HEK293T (cell line): ENCODE results near the gene PLBD2.

ENCODE experiments used
- CTCF ChIA-PET: fragments of 350-600 bp; formaldehyde crosslinking; extraction: SDS; loops from one replicate; lab custom pipeline; 2021; ENCODE audit warnings: antibody characterized with exemption, inconsistent platforms; lab: Yijun Ruan, JAX
- POLR2A ChIA-PET: fragments of 350-600 bp; formaldehyde crosslinking; extraction: SDS; loops from one replicate; lab custom pipeline; 2020; ENCODE audit warnings: antibody characterized with exemption, inconsistent platforms; lab: Yijun Ruan, JAX
- DNase-seq: peaks from one replicate; pipeline ENCODE4 v3.0.0; 2012; ENCODE audit warnings: mixed read lengths; ENCODE audit errors: extremely low spot score
- ARNT ChIP-seq: fragments of 450-650 bp; IDR thresholded peaks from 2 replicates; pipeline ENCODE4 v1.6.1; 2017; ENCODE audit warnings: mild to moderate bottlenecking
- BHLHE40 ChIP-seq: fragments of 450-650 bp; IDR thresholded peaks from 2 replicates; pipeline ENCODE4 v1.6.1; 2016; ENCODE audit warnings: mild to moderate bottlenecking, moderate library complexity, borderline replicate concordance
- CTBP1 ChIP-seq: fragments of 450-650 bp; IDR thresholded peaks from 2 replicates; pipeline ENCODE4 v1.6.1; 2016; ENCODE audit warnings: borderline replicate concordance
- ELF4 ChIP-seq: fragments of 450-650 bp; IDR thresholded peaks from 2 replicates; pipeline ENCODE4 v1.6.1; 2017; ENCODE audit warnings: antibody characterized with exemption
- FOXA1 ChIP-seq: fragments of 450-650 bp; IDR thresholded peaks from 2 replicates; pipeline ENCODE4 v1.6.1; 2016; ENCODE audit warnings: mild to moderate bottlenecking
- FOXK2 ChIP-seq: fragments of 450-650 bp; IDR thresholded peaks from 2 replicates; pipeline ENCODE4 v1.6.1; 2016; ENCODE audit warnings: mild to moderate bottlenecking
- FOXM1 ChIP-seq: fragments of 450-650 bp; IDR thresholded peaks from 2 replicates; pipeline ENCODE4 v1.6.1; 2017; ENCODE audit warnings: mild to moderate bottlenecking, borderline replicate concordance
- HDGF ChIP-seq: fragments of 450-650 bp; IDR thresholded peaks from 2 replicates; pipeline ENCODE4 v1.6.1; 2017; ENCODE audit warnings: antibody characterized with exemption, borderline replicate concordance
- L3MBTL2 ChIP-seq: fragments of 450-650 bp; conservative IDR thresholded peaks from 2 replicates; pipeline ENCODE4 v1.6.1; 2016; ENCODE audit warnings: mild to moderate bottlenecking
- LEF1 ChIP-seq: fragments of 450-650 bp; IDR thresholded peaks from 2 replicates; pipeline ENCODE4 v1.6.1; 2017; ENCODE audit warnings: mild to moderate bottlenecking, borderline replicate concordance
- NFRKB ChIP-seq: fragments of 450-650 bp; IDR thresholded peaks from 2 replicates; pipeline ENCODE4 v1.6.1; 2016; ENCODE audit warnings: mild to moderate bottlenecking, moderate library complexity
- PKNOX1 ChIP-seq: fragments of 450-650 bp; IDR thresholded peaks from 2 replicates; pipeline ENCODE4 v1.6.1; 2016
- SP1 ChIP-seq: fragments of 450-650 bp; IDR thresholded peaks from 2 replicates; pipeline ENCODE4 v1.6.1; 2017
- SUZ12 ChIP-seq: fragments of 450-650 bp; IDR thresholded peaks from 2 replicates; pipeline ENCODE4 v1.6.1; 2016; ENCODE audit warnings: mild to moderate bottlenecking
- TARDBP ChIP-seq: fragments of 450-650 bp; IDR thresholded peaks from 2 replicates; pipeline ENCODE4 v1.6.1; 2016
- ZNF384 ChIP-seq: fragments of 450-650 bp; IDR thresholded peaks from 2 replicates; pipeline ENCODE4 v1.6.1; 2016

PLBD2 gene

GRCh38 chr12:113359133-113359938, 949 bp downstream of the PLBD2 start:
- TF ChIP-seq TARDBP (no peak), ELF4 (no peak), L3MBTL2 (no peak), NFRKB (no peak), PKNOX1 (no peak), ZNF384 (no peak), FOXK2 (no peak), FOXA1 (no peak), SUZ12 (no peak)
- DNase-seq: no peak
- ChIA-PET POLR2A (interaction anchor here (0.7 to 1.5 kb wide), 3 partner anchors 9 to 64 kb away, joined by 3 read pairs; partner anchors contain the start of gene SLC8B1), CTCF (no interaction called here)

GRCh38 chr12:113359939-113360748, 1.8 kb downstream of the PLBD2 start:
- POLR2A ChIA-PET: interaction anchor here (1.1 to 1.5 kb wide), 2 partner anchors 25 to 63 kb away, joined by 3 read pairs; partner anchors contain the start of gene SLC8B1
- no peak for TF ChIP-seq LEF1
- no peak for TF ChIP-seq FOXK2
- TF ChIP-seq ZNF384: no peak
- no peak for TF ChIP-seq L3MBTL2
- TF ChIP-seq ARNT: no peak
- no peak for TF ChIP-seq TARDBP
- no peak for TF ChIP-seq ELF4
- TF ChIP-seq NFRKB: no peak
- TF ChIP-seq CTBP1: no peak
- TF ChIP-seq BHLHE40: no peak
- no peak for TF ChIP-seq HDGF
- no peak for TF ChIP-seq SUZ12
- CTCF ChIA-PET: no interaction called here
- DNase-seq: no peak

GRCh38 chr12:113361574-113362370, 3.4 kb downstream of the PLBD2 start:
- no peak for TF ChIP-seq NFRKB
- no peak for TF ChIP-seq L3MBTL2
- TF ChIP-seq ELF4: no peak
- TF ChIP-seq ZNF384: no peak
- TF ChIP-seq PKNOX1: no peak
- TF ChIP-seq LEF1: no peak
- no peak for TF ChIP-seq ARNT
- TF ChIP-seq FOXK2: no peak
- TF ChIP-seq HDGF: no peak
- no peak for TF ChIP-seq FOXM1
- DNase-seq: no peak
- POLR2A ChIA-PET: no interaction called here
- CTCF ChIA-PET: no interaction called here

GRCh38 chr12:113364698-113365097, 6.3 kb downstream of the PLBD2 start:
- CTCF ChIA-PET: no interaction called here
- POLR2A ChIA-PET: no interaction called here
- TF ChIP-seq NFRKB (no peak), ELF4 (no peak), TARDBP (no peak), FOXA1 (no peak), PKNOX1 (no peak), CTBP1 (no peak), L3MBTL2 (no peak), SP1 (no peak), ARNT (no peak), ZNF384 (no peak)
- DNase-seq: no peak

GRCh38 chr12:113365639-113366395, 7.4 kb downstream of the PLBD2 start:
- POLR2A ChIA-PET: no interaction called here
- TF ChIP-seq BHLHE40 (no peak), FOXM1 (no peak), ELF4 (no peak), TARDBP (no peak), ZNF384 (no peak), FOXK2 (no peak), ARNT (no peak)
- CTCF ChIA-PET: no interaction called here
- no peak for DNase-seq
